Ectodermal cell (in vitro differentiated cells): ENCODE data around the gene AKT2.

Experiments
- H3K27ac ChIP-seq: 2 replicates; pipeline ENCODE4 v1.7.0; 2013; ENCODE audit warnings: mild to moderate bottlenecking, low read depth, low read length; ENCODE audit not compliant: insufficient read depth, poor library complexity, severe bottlenecking
- H3K27me3 ChIP-seq: 2 replicates; pipeline ENCODE4 v1.7.0; 2013; ENCODE audit warnings: mild to moderate bottlenecking, low read length; ENCODE audit not compliant: insufficient read depth, control insufficient read depth, poor library complexity, severe bottlenecking
- H3K36me3 ChIP-seq: one replicate; pipeline ENCODE4 v1.7.0; 2013; ENCODE audit warnings: low read length; ENCODE audit not compliant: control insufficient read depth, insufficient read depth
- H3K4me1 ChIP-seq: one replicate; pipeline ENCODE4 v1.7.0; 2013; ENCODE audit warnings: low read length; ENCODE audit not compliant: control insufficient read depth, insufficient read depth
- H3K4me3 ChIP-seq: 2 replicates; pipeline ENCODE4 v1.7.0; 2013; ENCODE audit warnings: low read depth, low read length, control low read depth; ENCODE audit not compliant: insufficient read depth
- H3K9me3 ChIP-seq: 2 replicates; pipeline ENCODE4 v1.7.0; 2013; ENCODE audit warnings: mild to moderate bottlenecking, low read length, moderate library complexity; ENCODE audit not compliant: control insufficient read depth
- WGBS, 2 experiments: methylation state at CpG; one replicate each; pipeline ENCODE4 v1.1.7; 2013; ENCODE audit warnings: missing lambda C conversion rate in 2 of 2; 5-methylcytosine and 5-hydroxymethylcytosine counted together

AKT2 gene

DNA sequence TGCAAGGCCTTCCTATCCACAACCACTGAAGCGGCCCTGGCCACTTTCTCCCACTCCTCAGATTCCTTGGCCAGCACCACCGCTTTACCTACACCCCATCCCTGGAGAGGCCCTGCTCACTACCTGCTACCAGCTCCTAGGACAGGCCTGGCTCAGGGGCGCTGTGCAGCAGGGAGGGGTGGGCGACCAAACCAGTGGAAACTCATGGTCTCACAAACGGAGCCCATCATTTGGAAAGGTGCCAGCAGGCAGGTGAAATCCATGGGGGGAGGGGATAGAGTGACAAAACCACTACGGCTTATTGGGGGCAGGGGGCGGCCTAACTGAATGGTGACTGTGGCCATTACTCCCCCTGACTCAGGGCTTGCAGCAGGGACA lies 35.4 kb upstream of the AKT2 start:
- H3K36me3 ChIP-seq, result peaks cover 22% of the 10 kb centered on the region
- 95 to 96% methylated on average over 7 of the region's 7 CpGs for WGBS, 2 experiments
- H3K4me3 ChIP-seq, result no peak overlapping the region
- H3K4me1 ChIP-seq, result no peaks in the 10 kb centered on the region
- H3K9me3 ChIP-seq, result no peaks in the 10 kb centered on the region
- H3K27me3 ChIP-seq, result no peaks in the 10 kb centered on the region
- no peak overlapping the region for H3K27ac ChIP-seq

DNA sequence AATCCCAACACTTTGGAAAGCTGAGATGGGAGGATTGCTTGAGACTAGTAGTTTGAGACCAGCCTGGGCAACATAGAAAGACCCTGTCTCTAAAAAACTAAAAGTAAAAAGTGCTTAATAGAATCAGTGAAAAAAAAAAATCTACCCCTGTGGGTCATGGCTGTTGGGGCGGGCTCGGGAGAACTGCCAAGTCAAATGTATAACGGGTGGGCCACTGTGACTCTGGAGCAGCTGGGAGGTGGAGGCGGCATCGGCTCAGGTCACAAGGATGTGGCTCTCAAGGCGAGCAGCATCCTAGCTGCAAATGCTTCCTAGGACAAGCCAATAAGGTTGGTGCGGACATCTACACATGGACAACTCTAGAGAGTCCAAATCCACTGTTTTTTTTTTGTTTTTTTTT lies 32.2 kb upstream of the AKT2 start:
- Histone ChIP-seq H3K27me3 (no peaks in the 10 kb centered on the region), H3K9me3 (no peaks in the 10 kb centered on the region), H3K27ac (no peak overlapping the region), H3K36me3 (peaks cover 11% of the 10 kb centered on the region), H3K4me1 (no peaks in the 10 kb centered on the region), H3K4me3 (no peak overlapping the region)
- WGBS, 2 experiments, result 91 to 96% methylated on average over 7 of the region's 7 CpGs

DNA sequence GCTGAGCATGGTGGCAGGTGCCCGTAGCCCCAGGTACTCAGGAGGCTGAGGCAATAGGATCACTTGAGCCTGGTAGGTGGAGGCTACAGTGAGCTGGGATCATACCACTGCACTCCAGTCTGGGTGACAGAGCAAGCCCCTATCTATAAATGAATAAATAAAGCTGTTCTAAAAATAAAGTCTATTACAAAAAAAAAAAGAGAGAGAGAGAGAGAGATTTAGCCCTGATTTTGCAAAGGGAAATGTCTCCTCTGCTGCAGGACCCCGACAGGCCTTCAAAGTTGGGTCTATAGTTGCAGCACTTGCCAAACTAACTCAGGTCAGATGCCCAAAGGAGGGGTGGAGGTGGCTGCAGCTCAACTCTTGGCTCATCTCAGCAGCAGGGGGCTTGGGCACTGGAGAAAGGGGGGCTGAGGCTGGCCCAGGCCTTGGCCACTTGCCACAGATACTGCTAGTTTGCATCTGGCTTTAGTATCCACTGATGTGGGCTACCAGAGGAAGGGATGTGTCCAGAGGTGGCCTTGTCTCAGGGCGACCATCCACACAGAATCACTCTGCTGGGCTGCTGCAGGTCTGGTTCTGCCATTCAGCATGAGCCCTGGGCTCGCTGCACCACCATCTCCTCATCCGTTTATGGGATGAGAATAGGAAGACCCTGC lies 30.8 kb upstream of the AKT2 start:
- WGBS, 2 experiments, result 93% methylated on average over 5 of the region's 5 CpGs
- Histone ChIP-seq H3K36me3 (no peaks in the 10 kb centered on the region), H3K9me3 (no peaks in the 10 kb centered on the region), H3K4me3 (no peak overlapping the region), H3K27me3 (no peaks in the 10 kb centered on the region), H3K27ac (no peak overlapping the region), H3K4me1 (no peaks in the 10 kb centered on the region)

DNA sequence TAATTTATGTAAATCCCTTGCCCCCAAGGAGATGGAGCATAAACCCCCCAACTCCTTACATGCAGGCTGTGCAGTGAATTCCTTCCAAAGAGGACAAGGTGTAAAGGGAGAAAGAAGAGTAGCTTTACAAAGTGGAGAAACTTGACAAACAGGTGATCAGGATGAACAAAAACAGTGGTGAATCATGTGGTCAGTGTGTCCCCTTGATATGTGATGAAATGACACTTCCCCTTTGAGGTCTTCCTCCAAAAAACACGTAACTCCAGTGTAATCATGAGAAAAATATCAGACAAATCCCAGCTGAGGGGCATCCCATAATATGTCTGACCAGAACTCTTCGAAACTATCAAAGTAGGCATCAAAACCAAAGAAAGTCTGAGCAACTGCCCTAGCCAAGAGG lies 29.5 kb upstream of the AKT2 start:
- no peaks in the 10 kb centered on the region for H3K27me3 ChIP-seq
- H3K4me1 ChIP-seq, result no peaks in the 10 kb centered on the region
- H3K4me3 ChIP-seq, result no peak overlapping the region
- no peak overlapping the region for H3K27ac ChIP-seq
- H3K9me3 ChIP-seq, result no peaks in the 10 kb centered on the region
- no peaks in the 10 kb centered on the region for H3K36me3 ChIP-seq
- 87 to 94% methylated on average over 2 of the region's 2 CpGs for WGBS, 2 experiments

DNA sequence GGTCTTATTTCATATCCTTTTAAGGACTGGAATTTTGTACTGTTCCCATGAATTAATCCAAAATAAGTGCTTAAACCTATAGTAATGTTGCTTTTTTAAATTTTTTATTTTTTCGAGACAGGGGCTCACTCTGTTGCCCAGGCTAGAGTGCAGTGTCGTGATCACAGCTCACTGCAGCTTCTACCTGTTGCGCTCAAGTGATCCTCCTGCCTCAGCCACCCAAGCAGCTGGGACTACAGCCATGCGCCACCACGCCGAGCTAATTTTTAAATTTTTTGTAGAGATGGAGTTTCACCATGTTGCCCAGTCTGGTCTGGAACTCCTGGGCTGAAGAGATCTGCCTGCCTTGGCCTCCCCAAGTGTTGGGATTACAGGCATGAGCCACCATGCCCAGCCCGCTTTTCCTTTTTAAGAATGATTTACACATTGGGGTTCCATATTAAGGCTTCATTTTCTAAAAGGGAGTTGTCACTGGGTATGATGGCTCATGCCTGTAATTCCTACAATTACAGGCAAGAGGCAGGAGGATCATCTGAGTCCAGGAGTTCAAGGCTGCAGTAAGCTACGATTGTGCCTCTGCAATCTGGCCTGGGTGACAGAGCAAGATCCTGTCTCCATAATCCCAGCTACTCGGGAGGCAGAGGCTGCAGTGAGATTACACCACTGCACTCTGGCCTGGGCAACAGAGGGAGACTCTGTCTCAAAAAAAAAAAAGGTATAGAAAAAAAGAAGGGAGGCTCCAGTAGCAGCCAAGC lies 28.3 kb upstream of the AKT2 start:
- Histone ChIP-seq H3K4me3 (no peak overlapping the region), H3K27me3 (no peaks in the 10 kb centered on the region), H3K27ac (no peak overlapping the region), H3K36me3 (no peaks in the 10 kb centered on the region), H3K4me1 (no peaks in the 10 kb centered on the region), H3K9me3 (no peaks in the 10 kb centered on the region)
- WGBS, 2 experiments, result 92 to 93% methylated on average over 9 of the region's 9 CpGs

DNA sequence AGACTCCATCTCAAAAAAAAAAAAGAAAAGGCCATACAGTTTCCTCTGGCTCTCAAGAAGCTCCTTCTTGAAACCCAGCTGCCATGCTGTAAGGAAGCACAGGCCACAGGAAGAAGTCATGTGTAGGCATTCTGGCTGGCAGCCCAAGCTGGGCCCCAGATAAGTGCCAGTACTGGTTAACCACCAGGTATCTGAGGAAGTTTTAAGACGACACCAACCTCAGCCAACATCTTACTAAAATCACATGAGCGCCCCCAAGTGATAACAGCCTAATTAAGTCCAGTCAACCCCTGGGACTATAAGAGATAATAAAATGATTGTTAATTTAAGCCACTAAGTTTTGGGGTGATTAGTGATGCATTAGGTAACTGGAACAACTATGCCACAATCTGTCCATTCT lies 27.4 kb upstream of the AKT2 start:
- no peaks in the 10 kb centered on the region for H3K4me1 ChIP-seq
- H3K27me3 ChIP-seq, result no peaks in the 10 kb centered on the region
- H3K27ac ChIP-seq, result no peak overlapping the region
- WGBS, 2 experiments, result 69 to 72% methylated on average over 2 of the region's 2 CpGs
- H3K36me3 ChIP-seq, result no peaks in the 10 kb centered on the region
- no peak overlapping the region for H3K4me3 ChIP-seq
- H3K9me3 ChIP-seq, result no peaks in the 10 kb centered on the region

DNA sequence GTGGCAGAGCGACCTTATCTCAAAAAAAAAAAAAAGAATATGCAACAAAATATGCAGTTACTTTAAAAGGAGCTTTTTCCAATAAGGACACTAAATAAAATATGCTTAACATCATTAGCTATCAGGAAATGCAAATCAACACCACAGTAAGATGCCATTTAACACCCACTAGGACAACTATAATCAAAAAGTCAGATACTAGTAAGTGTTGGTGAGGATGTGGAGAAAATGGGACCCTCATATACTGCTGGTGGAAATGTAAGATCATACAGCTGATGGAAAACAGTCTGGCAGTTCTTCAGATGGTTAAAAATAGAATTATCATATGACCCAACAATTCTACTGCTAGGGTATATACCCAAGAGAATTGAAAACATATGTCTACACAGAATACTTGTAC lies 24.5 kb upstream of the AKT2 start:
- no peaks in the 10 kb centered on the region for H3K4me1 ChIP-seq
- no peak overlapping the region for H3K27ac ChIP-seq
- no peaks in the 10 kb centered on the region for H3K27me3 ChIP-seq
- no peaks in the 10 kb centered on the region for H3K9me3 ChIP-seq
- no peak overlapping the region for H3K4me3 ChIP-seq
- no peaks in the 10 kb centered on the region for H3K36me3 ChIP-seq
- 90 to 100% methylated on average over 1 of the region's 1 CpG for WGBS, 2 experiments

DNA sequence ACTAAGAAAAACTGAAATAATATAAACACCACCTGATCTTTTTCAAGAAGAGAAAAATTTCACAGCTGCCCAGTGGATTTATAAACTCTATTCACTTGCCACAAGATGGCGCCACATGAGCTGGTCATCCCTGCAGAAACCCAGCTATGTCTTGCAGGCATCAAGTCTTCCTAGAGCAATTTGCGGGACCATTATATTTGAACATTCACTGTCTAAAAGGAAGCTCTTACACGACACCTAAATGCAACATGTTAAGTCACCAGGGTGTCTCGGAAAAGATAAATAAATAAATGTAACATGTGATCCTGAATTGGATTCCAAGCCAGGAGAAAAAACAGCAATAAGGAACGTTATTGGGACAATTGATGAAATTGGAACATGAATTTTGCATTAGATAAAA lies 20.3 kb upstream of the AKT2 start:
- no peaks in the 10 kb centered on the region for H3K27me3 ChIP-seq
- no peaks in the 10 kb centered on the region for H3K36me3 ChIP-seq
- H3K4me3 ChIP-seq, result no peak overlapping the region
- no peak overlapping the region for H3K27ac ChIP-seq
- H3K4me1 ChIP-seq, result no peaks in the 10 kb centered on the region
- no peaks in the 10 kb centered on the region for H3K9me3 ChIP-seq
- 32 to 33% methylated on average over 5 of the region's 5 CpGs for WGBS, 2 experiments

DNA sequence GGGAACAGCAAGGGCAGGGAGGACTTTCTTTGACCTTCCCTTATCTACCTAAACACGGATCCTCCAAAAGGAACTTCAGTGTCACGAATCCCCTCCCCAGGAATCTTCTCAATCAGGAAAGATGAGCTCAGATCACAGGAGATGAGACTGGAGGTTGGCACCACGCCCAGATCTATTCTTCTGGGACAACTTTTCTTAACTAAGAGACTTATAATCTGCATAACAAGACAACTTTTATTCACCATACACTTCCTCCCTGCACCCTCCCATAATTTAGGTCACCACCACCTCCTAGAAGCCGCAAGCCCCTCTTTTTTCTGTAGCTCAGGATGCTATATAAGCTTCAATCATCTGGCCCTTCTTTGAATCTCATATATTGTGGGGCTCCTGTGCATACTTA lies 19.2 kb upstream of the AKT2 start:
- 64 to 80% methylated on average over 4 of the region's 4 CpGs for WGBS, 2 experiments

DNA sequence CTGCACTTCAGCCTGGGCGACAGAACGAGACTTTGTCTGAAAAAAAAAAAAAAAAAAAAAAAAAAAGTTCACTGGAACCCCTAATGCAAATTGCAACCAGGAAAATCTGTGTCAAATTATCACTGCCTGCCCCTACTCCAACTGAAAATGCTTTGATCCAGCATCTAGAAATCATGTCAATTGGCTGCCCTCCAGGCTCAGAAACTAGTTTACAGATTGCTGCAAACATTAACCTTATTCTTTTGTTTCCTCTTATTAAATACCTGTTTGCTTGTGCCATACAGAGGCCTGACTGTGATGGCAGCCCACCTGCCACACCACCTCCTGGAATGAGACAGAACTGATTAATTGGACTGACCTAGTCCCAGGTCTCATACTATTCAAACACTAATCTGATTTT lies 18.6 kb upstream of the AKT2 start:
- Histone ChIP-seq H3K27ac (no peak overlapping the region), H3K4me1 (no peaks in the 10 kb centered on the region), H3K36me3 (no peaks in the 10 kb centered on the region), H3K9me3 (no peaks in the 10 kb centered on the region), H3K4me3 (no peak overlapping the region), H3K27me3 (no peaks in the 10 kb centered on the region)
- WGBS, 2 experiments, result 91 to 96% methylated on average over 2 of the region's 2 CpGs

More for the DNA sequence above, 19.2 kb upstream of the AKT2 start:
- no peaks in the 10 kb centered on the region for H3K9me3 ChIP-seq
- no peak overlapping the region for H3K27ac ChIP-seq
- no peaks in the 10 kb centered on the region for H3K27me3 ChIP-seq
- H3K4me3 ChIP-seq, result no peak overlapping the region
- no peaks in the 10 kb centered on the region for H3K36me3 ChIP-seq
- H3K4me1 ChIP-seq, result no peaks in the 10 kb centered on the region
